Eye (tissue), 1 donor: ENCODE measurements around the gene PHYHIPL.
"Not testable (repeated sequence)": the region's sequence is repeated elsewhere in the genome, so short reads cannot be mapped to it uniquely, and the experiment has no call there.

Source experiments
- DNase-seq: peaks from one replicate; pipeline ENCODE4 v3.0.0-alpha.2; 2015

The PHYHIPL gene

DNA sequence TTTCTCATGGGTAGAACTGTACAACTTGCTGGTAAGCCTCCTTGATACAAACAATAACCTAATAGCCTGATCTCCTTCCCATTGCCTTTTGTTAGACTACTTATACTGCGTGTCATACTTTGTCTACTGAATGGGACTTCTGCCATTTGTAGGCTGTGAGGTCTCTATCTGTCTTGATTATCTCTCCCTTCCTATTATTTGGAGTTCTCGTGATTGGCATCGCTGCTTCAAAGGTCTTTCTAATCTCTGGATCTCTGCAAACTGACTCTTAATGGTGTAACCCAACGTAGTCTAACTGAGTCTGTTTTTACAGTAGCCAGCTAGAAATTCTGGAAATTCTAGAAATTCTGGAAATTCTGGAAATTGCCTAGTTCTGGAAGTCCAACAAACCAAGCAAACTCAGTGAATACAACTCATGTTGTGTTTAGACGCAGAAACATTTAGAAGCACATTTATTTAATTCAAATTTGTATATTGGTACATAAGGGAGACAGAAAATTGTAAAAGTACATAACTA lies 29.8 kb downstream of the PHYHIPL start:
- no peak for DNase-seq

DNA sequence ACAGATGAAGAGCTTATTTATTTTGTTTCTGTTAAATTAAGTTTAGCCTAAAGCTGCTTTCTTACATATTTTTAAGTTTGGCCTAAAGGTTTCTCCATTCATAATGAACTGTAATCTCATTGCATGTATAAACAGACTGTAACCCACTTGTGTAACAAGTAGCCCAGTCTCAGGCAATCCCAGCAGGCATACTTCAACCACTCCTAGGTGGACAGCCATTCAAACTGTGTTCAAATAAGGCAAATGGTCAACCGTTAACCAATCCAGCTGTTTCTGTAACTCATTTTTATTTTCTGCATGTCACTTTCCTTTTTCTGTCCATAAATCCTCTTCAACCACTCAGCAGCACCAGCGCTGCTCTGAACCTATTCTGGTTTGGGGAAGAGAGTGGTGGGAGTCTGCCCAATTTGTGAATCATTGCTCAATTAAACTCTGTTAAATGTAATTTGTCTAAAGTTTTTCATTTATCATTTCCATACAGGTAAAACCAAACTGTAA lies 35.9 kb downstream of the PHYHIPL start:
- no peak for DNase-seq

DNA sequence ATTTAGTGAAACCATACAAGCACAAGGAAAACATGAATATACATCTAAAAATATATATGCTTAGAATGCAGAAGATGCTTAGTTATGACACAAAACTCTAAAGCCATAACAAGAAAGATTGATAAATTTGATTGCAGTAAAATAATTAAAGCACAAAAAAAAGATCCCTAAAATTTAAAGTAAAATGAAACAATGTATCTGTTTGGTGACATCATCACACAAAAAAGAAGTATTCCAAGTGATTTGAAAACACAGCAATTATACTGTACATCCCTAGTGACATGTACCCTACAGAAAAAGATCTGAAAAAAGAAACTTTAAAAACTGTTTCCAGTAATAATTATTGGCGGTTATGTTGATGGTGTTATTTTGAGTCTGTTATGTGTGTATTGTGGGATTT lies 37.7 kb downstream of the PHYHIPL start:
- DNase-seq = no peak

DNA sequence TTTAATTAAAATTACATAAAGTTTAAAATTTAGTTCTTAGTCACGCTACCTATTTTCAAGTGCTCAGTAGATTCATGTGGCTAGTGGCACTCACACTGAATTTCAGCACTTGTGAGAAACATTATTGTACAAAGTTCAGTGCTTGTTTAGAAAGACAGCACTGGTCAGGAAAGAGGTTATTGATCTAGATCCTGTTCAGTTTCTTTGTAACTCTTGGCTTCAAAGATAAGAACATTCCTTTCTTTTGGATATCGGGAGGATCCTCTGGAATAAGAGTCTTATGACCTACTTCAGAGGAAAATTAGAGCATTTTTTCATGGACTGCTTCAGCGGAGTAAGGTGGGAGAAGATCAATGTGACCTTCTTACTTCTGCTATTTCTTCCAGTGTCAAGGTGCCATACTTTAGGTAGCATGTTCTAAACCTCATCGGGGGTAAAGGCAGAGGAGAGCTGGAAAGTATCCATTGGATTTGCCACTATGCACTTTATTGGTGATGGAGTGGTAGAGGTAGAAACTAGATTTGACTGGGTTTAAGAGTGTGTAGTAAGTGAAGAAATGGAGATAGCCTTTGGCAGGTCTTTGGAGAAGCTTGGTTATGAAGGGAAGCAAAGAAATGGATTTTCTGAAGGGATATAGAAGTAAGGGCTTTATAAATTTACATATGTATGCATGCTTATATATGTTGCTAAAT lies 39.9 kb downstream of the PHYHIPL start:
- DNase-seq = no peak

DNA sequence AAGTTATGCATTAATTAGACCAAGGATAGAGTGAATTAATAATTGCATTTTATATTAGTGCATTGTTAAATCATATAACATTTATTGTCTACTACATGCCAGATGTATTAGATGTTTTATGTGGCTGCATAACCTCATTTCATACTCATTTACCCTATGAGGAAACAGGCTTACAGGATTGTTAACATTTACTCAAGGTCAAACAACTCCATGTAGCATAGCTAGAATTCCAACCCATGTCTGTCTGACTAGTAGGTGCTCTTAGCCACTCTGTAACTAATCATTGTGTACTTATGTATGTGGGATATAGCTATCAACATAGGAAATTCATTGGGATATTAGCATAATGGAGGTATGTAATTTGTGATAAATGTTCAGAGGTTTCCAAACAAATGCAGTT lies 46.3 kb downstream of the PHYHIPL start:
- DNase-seq = no peak

DNA sequence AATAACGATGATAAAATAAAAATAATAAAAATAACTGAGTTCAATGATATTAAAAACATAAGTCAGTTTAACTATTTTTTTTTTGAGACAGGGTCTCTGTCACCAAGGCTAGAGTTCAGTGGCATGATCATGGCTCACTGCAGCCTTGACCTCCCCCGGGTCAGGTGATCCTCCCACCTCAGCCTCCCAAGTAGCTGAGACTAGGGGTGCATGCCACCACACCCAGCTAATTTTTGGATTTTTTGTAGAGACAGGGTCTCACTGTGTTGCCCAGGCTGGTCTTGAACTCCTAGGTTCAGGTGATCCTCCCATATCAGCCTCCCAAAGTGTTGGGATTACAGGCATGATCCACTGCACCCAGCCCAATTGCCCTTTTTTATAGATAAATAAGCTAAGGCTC lies 47.2 kb downstream of the PHYHIPL start:
- not testable (repeated sequence) for DNase-seq

DNA sequence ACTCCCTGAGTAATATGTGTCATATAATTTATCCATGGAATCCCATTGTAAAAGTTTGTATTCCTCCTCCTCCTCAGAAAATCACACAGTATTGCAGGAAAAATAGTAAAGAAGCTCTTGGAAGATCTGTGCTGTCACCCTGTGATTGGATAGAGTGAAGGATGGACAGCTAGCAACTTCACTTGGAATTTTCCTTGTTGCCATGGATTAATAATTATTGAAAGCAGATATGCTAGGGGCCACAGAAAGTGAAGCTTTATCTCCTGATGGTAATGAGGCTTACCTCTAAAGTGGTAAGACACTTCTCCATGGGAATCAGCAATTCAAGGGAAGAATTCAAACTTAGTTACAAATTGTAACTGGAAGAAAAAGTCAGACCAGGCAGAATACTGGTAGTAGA lies 48.8 kb downstream of the PHYHIPL start:
- no peak for DNase-seq

DNA sequence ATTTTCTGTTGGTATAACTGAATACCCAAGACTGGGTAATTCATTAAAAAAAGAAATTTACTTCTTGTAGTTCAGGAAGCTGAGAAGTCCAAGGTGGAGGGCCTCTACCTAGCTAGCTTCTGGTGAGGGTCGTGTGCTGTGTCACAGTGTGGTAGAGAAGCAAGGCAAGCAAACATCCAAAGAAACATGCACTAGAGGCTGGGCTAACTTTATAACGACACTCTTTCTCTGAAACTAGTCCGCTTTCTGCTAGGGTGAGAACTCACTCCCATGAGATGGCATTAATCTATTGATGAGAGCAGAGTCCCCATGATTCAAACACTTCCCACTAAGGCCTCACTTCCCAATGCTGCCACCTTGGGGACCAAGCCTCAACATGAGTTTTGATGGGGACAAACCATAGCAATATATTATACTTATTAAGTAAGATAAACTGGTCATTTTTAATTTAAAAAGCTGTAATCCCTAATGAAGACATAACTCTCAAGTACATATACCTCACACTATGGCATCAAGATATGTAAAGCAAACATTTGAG lies 50.8 kb downstream of the PHYHIPL start:
- DNase-seq = no peak

DNA sequence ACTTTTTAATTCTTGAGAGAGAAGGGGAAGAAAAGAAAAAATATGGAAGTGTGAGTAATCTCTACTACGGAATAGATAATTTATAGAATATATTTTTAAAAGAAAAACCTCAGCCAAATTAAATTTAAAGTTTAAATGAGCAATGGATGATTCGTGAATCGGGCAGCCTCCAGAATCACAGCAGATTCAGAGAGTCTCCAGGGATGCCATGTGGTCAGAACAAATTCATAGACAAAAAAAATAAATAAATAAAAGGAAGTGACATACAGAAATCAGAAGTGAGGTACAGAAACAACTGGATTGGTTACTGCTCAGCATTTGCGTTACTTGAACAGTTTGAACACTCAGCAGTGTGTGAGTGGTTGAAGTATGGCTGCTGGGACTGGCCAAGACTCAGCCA lies 53.0 kb downstream of the PHYHIPL start:
- DNase-seq = no peak

DNA sequence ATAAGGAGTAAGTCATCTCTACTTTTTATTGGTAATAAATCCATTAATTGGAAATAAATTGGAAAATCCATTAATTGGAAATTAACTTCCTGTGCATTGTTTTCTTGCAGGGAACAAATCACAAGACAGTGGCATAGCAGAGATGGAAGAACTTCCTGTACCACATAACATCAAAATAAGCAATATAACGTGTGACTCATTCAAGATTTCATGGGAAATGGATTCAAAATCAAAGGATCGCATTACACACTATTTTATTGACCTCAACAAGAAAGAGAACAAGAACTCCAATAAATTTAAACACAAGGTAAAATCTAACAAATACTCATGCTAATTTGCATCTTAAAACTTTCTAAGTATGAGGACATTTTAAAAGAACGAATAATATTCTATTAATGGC lies 57.8 kb downstream of the PHYHIPL start:
- no peak for DNase-seq

DNA sequence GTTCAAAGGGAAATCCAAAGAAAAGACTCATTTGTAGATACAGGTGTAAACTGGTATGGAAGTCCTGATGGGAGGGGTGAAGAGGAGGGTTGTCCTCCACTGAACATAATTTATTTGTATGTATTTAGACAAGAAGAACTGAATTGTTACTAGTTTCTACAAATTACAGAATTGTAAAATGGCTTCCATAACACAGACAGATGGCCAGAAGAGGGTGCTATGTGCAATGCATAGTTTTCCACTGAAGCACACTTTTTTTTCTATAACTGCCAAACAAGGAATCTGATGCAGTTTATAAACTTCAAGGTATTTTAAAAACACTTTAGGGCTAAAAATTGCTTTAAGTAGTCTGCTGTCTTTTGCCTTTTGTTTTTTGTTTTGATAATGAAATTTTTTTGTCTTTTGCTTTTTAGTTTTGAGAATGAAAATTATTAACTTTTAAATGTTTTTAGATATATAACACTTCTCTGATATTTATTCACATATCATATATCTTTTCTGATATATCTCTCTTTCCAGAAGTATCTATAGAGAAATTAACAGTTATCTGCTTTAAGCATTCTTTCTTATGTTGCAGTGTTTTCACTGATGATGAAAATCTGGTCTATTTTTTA lies 58.5 kb downstream of the PHYHIPL start:
- DNase-seq = peak; percentile 60

DNA sequence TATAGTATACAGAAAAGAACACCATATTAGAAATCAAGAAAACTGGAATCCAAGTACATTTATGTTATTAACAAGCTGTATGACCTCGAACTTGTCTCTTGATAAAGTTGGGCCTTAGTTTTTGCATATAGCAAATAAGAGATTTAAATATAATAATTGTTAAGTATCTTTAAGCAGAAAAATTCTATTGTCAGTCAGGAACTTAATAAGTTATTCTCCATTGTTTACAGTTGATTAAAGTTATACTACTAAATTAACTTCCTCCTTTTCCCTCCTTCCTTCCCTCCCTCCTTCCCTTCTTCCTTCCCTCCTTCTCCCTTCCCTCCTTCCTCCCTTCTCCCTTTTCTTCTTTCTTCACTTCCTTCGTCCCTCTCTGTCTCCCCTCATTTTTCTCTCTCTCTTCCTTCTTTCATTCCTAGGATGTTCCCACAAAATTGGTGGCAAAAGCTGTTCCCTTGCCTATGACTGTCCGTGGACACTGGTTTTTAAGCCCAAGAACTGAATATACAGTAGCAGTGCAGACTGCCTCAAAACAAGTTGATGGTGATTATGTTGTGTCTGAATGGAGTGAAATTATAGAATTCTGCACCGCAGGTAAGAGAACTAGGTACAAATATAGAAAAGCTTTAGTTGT lies 59.7 kb downstream of the PHYHIPL start:
- no peak for DNase-seq

DNA sequence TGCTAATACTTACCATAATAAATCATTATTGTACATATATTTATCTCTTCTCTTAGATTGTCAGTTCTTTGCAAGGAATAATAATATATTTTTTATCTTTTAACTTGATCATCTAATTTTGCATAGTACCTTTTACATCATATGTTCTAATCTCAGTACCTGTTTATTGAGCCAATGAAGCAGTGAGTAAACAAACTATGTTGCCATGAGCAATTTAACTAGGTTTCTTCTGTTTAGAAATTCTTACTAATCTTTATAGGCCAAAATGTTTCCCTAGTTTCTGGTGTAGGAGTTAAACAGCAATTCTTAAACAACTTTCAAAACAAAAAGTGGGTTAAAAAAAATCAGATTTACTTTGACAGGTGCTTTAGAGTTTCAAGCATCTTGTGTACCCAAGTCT lies 61.3 kb downstream of the PHYHIPL start:
- no peak for DNase-seq

DNA sequence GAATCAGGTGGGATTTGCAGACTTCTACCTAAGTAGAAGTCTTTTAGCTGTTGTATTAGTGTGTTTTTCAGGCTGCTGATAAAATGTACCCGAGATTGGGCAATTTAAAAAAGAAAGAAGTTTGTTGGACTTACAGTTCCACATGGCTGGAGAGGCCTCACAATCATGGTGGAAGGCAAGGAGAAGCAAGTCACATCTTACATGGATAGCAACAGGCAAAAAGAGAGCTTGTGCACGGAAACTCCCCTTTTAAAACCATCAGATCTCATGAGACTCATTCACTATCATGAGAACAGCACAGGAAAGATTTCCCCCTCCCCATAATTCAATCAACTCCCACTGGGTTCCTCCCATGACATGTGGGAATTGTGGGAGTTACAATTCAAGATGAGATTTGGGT lies 62.7 kb downstream of the PHYHIPL start:
- not testable (repeated sequence) for DNase-seq

DNA sequence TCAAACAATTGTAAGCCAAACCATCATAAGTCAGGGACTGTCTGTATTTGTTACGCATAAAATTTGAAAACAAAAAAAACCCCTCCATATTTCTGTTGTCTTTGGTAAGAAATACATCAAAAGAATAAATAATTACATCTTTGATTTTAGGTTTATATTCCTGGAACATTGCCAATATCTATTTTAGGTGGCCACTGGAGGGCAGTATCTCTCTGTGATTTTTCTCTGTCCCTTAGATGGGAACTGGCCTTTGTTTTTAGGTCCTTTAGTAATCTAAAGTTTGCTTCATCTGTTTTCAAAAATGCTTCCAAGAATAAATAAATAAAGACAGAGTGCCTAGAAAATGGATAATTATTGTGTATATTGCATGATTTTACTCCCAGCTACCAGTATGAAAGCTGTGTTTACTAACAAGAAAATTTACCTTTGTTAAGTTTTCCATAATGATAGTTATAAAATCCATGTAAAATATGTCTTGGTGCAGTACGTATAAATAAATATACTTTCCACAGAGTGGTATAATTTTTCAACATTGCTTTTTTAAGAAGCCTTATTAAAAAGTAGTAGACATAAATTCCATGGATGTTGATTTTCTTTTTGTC lies 64.2 kb downstream of the PHYHIPL start:
- peak; percentile 84 for DNase-seq

DNA sequence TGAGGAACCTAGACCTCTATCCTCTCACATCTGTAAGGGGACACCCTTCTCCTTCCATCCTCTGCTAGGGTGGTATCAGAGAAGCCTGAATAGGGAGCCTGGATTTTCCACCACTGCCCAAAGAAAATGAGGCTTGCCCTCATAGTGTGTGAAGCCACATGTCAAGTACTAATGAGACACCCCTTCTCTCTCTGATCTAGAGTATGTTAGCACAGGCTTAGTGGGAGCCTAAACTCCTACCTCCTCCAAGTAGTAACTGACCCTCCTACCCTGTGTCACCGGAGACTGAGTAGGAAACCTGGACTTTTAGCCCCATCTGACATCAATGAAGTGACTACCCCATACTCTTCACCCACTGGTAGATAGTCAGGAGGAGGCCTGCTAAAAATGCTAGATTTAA lies 65.6 kb downstream of the PHYHIPL start:
- DNase-seq = no peak

DNA sequence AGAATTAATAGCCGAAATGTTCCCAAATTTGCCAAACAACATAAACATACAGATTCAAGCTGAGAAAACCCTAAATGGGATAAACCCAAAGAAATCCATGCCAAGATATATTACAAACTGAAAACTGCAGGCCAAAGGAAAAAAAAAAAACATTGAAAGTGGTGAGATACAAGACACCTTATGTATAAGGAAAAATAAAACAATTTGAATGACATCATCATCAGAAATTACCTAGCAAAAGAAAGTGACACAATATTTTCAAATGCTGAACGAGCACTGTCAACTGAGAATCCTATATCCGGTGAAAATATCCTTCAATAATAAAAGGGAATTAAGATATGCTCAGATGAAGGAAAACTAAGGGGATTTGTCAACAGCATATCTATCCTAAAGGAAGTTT lies 66.5 kb downstream of the PHYHIPL start:
- DNase-seq = no peak

DNA sequence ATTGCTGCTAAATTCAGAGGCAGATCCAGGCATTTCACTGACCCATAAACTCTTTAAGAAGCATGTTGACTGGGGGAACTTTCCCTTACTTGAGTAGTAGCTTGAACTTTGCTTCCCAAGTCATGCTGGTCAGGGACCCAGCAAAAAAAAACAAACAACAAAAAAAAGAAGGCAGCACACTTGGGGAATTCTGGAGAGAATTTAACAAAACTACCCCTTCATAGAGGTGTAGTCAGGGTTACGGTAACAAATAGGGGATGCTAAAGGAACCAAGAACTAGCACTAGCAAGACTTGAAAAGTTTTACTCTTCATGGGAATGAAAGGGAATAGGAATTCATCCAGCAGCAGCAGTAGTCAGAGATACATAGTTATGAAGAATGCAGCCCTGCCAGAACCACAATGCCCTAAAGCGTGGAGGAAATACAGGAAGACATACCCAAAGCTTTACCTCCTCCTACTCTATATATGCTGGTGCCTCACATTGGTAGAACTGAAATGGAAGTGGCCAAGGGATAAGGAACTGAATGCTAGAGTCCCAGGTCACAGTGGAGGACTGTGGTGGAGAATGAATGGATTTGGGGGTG lies 67.3 kb downstream of the PHYHIPL start:
- DNase-seq = no peak

DNA sequence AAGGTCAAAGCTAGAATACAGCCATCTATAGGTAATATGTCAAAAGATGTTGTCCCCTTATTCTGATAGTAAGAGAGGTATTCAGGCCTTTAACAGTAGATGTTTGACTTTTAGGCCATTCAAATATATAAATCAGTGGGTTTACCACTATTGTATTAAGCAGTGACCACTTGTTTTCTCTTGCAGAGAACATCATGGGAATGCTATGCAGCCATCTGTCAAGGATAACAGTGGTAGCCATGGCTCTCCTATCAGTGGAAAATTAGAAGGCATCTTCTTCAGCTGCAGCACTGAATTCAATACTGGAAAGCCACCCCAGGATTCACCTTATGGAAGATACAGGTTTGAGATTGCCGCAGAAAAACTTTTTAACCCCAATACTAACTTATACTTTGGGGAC lies 68.4 kb downstream of the PHYHIPL start:
- no peak for DNase-seq

DNA sequence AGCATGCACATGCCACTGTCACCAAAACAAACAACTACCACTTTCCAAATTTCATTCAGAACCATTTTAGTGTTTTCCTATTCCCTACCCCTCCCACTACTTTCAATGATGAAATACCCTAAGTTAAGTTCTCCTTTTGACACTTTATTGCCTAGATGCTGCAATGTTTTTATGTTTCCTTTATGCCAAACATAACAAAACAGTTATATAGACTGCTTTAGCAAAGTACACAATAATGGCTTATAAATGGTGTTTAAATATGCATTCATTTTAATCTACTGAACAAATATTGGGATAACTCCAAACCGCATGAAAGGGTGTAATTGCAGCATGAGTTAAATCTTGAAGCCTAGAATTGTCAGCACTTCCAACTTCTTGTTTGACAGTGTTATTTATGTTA lies 69.2 kb downstream of the PHYHIPL start:
- no peak for DNase-seq

DNA sequence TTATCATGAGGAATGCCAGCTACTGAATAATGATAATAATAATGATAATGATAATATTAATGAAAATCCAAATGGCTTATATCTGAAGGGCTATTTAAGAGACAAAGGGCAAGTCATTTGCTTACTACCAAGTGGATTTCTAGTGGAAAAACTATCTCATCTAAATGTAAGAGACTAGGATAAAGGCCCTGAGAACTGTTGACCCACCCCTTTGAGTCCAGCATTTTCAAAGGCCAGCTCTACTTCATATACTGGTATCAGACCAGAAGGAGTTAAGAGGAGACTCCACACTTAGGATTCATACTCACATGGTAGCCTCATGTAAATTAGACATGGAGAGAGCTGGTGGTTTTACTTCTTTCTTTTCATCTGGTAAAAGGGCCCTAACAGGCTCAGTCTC lies 76.0 kb downstream of the PHYHIPL start:
- DNase-seq = no peak

DNA sequence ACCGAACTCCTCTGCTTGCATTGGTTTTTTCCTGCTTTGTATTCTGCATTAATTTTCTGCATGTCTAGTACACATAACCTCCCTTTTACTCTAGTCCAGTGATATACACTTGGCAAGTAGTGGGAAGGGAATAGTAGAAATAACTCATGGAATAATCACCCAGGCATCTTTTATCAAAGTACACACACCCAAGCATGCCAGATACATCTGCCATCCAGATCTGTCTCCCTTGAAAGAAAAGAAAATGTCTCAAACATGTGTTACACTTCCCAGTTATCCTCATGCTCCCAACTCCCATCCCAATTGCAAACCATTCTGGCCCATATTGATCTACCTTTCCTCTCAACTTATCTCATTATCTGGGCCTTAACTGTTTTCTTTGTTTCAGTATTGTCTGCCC lies 79.0 kb downstream of the PHYHIPL start:
- no peak for DNase-seq

DNA sequence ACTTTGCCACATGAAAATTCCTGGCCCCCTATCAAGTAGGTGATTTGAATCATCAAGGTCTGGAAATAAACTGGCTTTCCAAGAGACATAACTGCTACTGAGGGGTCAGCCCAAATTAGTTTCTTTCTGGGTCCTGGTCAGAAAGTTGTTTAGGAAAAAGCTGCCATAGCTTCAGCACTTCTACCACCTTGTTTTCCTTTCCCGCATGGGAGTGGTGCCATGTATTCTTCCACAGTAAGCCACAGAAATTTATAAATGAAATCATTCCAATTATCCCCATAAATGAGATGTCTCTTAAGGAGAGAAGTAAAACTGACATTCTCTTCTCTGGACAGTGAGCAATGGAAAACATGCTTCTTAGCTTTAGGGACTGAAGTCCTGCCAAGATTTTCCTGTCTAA lies 80.8 kb downstream of the PHYHIPL start:
- no peak for DNase-seq
